Mesendoderm (in vitro differentiated cells): ENCODE data around the gene CHRD. TPM values are rescaled to one million over a fixed set of nuclear protein-coding genes. Genes with fewer than 3 reads are reported as not detected.

Experiments used
- DNase-seq: peaks from one replicate; pipeline ENCODE4 v3.0.0; 2013
- H2AK5ac ChIP-seq: 2 replicates; pipeline ENCODE4 v1.6.1; 2013; ENCODE audit warnings: low read length, inconsistent platforms
- H2BK120ac ChIP-seq: 2 replicates; pipeline ENCODE4 v1.6.1; 2013; ENCODE audit warnings: low read depth, mild to moderate bottlenecking, low read length, moderate library complexity, mixed read lengths
- H2BK15ac ChIP-seq: replicated peaks from 2 replicates; pipeline ENCODE4 v1.6.1; 2013; ENCODE audit warnings: low read depth, mild to moderate bottlenecking, moderate library complexity
- H2BK5ac ChIP-seq: 2 replicates; pipeline ENCODE4 v1.6.1; 2013; ENCODE audit warnings: low read length, inconsistent platforms
- H3K18ac ChIP-seq: 2 replicates; pipeline ENCODE4 v1.6.1; 2013; ENCODE audit warnings: mild to moderate bottlenecking, low read length, mixed read lengths
- H3K23ac ChIP-seq: one replicate; pipeline ENCODE4 v1.6.1; 2013; ENCODE audit warnings: low read length
- H3K27ac ChIP-seq: 2 replicates; pipeline ENCODE4 v1.5.1; 2013; ENCODE audit warnings: low read depth, mild to moderate bottlenecking, inconsistent platforms, low read length, moderate library complexity
- H3K27me3 ChIP-seq: 2 replicates; pipeline ENCODE4 v1.6.1; 2013; ENCODE audit warnings: low read length, control low read depth, mild to moderate bottlenecking, inconsistent platforms; ENCODE audit not compliant: insufficient read depth, poor library complexity
- H3K36me3 ChIP-seq: 2 replicates; pipeline ENCODE4 v1.6.1; 2013; ENCODE audit warnings: low read length, inconsistent platforms; ENCODE audit not compliant: control insufficient read depth, insufficient read depth
- H3K4ac ChIP-seq: one replicate; pipeline ENCODE4 v1.6.1; 2013; ENCODE audit warnings: low read depth, mild to moderate bottlenecking, low read length, moderate library complexity
- H3K4me1 ChIP-seq: 2 replicates; pipeline ENCODE4 v1.6.1; 2013; ENCODE audit warnings: low read depth, low read length, inconsistent platforms; ENCODE audit not compliant: control insufficient read depth
- H3K4me2 ChIP-seq: 2 replicates; pipeline ENCODE4 v1.6.1; 2013; ENCODE audit warnings: low read length
- H3K4me3 ChIP-seq: 2 replicates; pipeline ENCODE4 v1.5.1; 2013; ENCODE audit warnings: mild to moderate bottlenecking, low read length
- H3K56ac ChIP-seq: one replicate; pipeline ENCODE4 v1.6.1; 2013; ENCODE audit warnings: low read length
- H3K79me1 ChIP-seq: 2 replicates; pipeline ENCODE4 v1.6.1; 2013; ENCODE audit warnings: low read length, inconsistent platforms
- H3K79me2 ChIP-seq: 2 replicates; pipeline ENCODE4 v1.6.1; 2013; ENCODE audit warnings: mild to moderate bottlenecking, low read length; ENCODE audit not compliant: control insufficient read depth, insufficient read depth
- H3K9ac ChIP-seq: 2 replicates; pipeline ENCODE4 v1.6.1; 2013; ENCODE audit warnings: low read length, inconsistent platforms
- H4K5ac ChIP-seq: one replicate; pipeline ENCODE4 v1.6.1; 2013; ENCODE audit warnings: low read length
- H4K8ac ChIP-seq: one replicate; pipeline ENCODE4 v1.6.1; 2013; ENCODE audit warnings: low read depth, mild to moderate bottlenecking, control low read depth, low read length, moderate library complexity
- WGBS: extraction: QIAGEN DNeasy Blood & Tissue Kit; methylation state at CpG from one replicate; pipeline ENCODE4 v1.1.7; 2013; ENCODE audit warnings: low lambda C conversion rate, missing lambda C conversion rate; ENCODE audit not compliant: insufficient coverage; ENCODE audit errors: extremely low coverage; 5-methylcytosine and 5-hydroxymethylcytosine counted together
- polyA plus RNA-seq, 2 experiments: library from polyadenylated mRNA; stranded (reverse); fragments of 200-250 nt; gene quantifications; one replicate each; pipeline ENCODE4 v1.2.3, GENCODE V29; 2013

The CHRD gene
- polyA plus RNA-seq (2013, experiment 1 of 2): 0.20 TPM
- 0.14 TPM for polyA plus RNA-seq (2013, experiment 2 of 2)

GRCh38 chr3:184379358-184380184 is at the start of gene CHRD:
Gene CHRD, plus strand, starts transcription at chr3:184380054. Its CDS starts 265 bp downstream, at chr3:184380319.
- no peak within 1 kb of the TSS for H4K5ac ChIP-seq
- peak within 1 kb of the TSS; percentile 74 for H3K56ac ChIP-seq
- no peak within 1 kb of the TSS for H2BK5ac ChIP-seq
- peak within 1 kb of the TSS; percentile 43 for H2AK5ac ChIP-seq
- peak within 1 kb of the TSS; percentile 89 for H3K18ac ChIP-seq
- no peak within 1 kb of the TSS for H3K4ac ChIP-seq
- no peaks in the 10 kb centered on the region for H3K36me3 ChIP-seq
- H3K27me3 ChIP-seq: peaks cover 8% of the 10 kb centered on the region
- no peak within 1 kb of the TSS for H2BK120ac ChIP-seq
- H3K4me1 ChIP-seq: peaks cover 7% of the 10 kb centered on the region
- H3K23ac ChIP-seq: no peak within 1 kb of the TSS
- H3K9ac ChIP-seq: peak within 1 kb of the TSS; percentile 49
- DNase-seq: peak; percentile 30
- H3K4me2 ChIP-seq: peak within 1 kb of the TSS; percentile 92
- H2BK15ac ChIP-seq: no peak within 1 kb of the TSS
- H3K79me2 ChIP-seq: no peaks in the 10 kb centered on the region
- peak within 1 kb of the TSS; percentile 34 for H3K4me3 ChIP-seq
- no peak within 1 kb of the TSS for H3K27ac ChIP-seq
- no CpG with 5 or more reads among the region's 71 CpGs for WGBS
- H4K8ac ChIP-seq: no peak within 1 kb of the TSS
- no peaks in the 10 kb centered on the region for H3K79me1 ChIP-seq

- Histone ChIP-seq H3K9ac (no peak overlapping the region), H4K5ac (no peak overlapping the region), H3K36me3 (peaks cover 30% of the 10 kb centered on the region), H3K18ac (no peak overlapping the region), H3K56ac (no peak overlapping the region), H4K8ac (no peak overlapping the region), H2BK15ac (no peak overlapping the region), H3K27me3 (no peaks in the 10 kb centered on the region), H3K79me2 (peaks cover 1% of the 10 kb centered on the region), H3K4me2 (no peak overlapping the region), H3K4ac (no peak overlapping the region), H2BK120ac (no peak overlapping the region), H2BK5ac (no peak overlapping the region), H2AK5ac (no peak overlapping the region), H3K4me1 (peaks cover 3% of the 10 kb centered on the region), H3K4me3 (no peak overlapping the region), H3K27ac (no peak overlapping the region), H3K79me1 (peaks cover 9% of the 10 kb centered on the region), H3K23ac (no peak overlapping the region)
- no CpG with 5 or more reads among the region's 10 CpGs for WGBS
- DNase-seq: peak; percentile 71
Measured at GRCh38 chr3:184332370-184333090, 47.3 kb upstream of the CHRD start.

DNA sequence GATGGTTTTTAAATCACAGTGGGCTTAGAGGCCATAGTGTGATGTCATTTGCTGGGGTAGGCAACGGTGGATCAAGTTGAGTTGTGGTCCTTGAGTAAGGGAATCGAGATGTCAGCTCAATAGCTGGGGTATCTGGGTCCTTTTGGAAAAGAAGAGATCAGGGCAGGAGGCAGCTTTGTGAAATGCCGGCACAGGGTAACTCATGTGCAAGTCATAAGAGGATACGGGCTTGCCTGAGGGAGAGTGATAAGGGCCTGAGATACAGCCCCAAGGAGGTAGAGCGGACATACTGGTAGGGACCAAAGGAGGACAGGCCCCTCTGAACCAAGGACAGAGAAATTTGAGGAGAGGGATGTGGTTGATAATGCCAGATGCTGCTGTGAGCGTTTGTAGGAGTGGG is 46.7 kb upstream of the CHRD start:
- Histone ChIP-seq H3K27ac (no peak overlapping the region), H3K79me2 (peaks cover 1% of the 10 kb centered on the region), H4K5ac (no peak overlapping the region), H3K36me3 (peaks cover 28% of the 10 kb centered on the region), H3K9ac (no peak overlapping the region), H3K4me3 (no peak overlapping the region), H3K79me1 (peaks cover 9% of the 10 kb centered on the region), H2BK15ac (no peak overlapping the region), H3K4me1 (peaks cover 3% of the 10 kb centered on the region), H3K56ac (no peak overlapping the region), H3K18ac (no peak overlapping the region), H3K27me3 (no peaks in the 10 kb centered on the region), H3K4ac (no peak overlapping the region), H2BK5ac (no peak overlapping the region), H3K4me2 (no peak overlapping the region), H2AK5ac (no peak overlapping the region), H2BK120ac (no peak overlapping the region), H3K23ac (no peak overlapping the region), H4K8ac (no peak overlapping the region)
- WGBS: no CpG with 5 or more reads among the region's 6 CpGs
- no peak for DNase-seq

- Histone ChIP-seq H3K4me1 (peaks cover 3% of the 10 kb centered on the region), H3K4ac (no peak overlapping the region), H3K9ac (no peak overlapping the region), H3K4me3 (no peak overlapping the region), H2BK120ac (no peak overlapping the region), H3K56ac (no peak overlapping the region), H3K36me3 (peaks cover 23% of the 10 kb centered on the region), H4K5ac (no peak overlapping the region), H2BK15ac (no peak overlapping the region), H4K8ac (no peak overlapping the region), H2AK5ac (no peak overlapping the region), H3K27me3 (no peaks in the 10 kb centered on the region), H3K27ac (no peak overlapping the region), H3K18ac (no peak overlapping the region), H2BK5ac (no peak overlapping the region), H3K79me1 (peaks cover 6% of the 10 kb centered on the region), H3K23ac (no peak overlapping the region), H3K4me2 (no peak overlapping the region), H3K79me2 (peaks cover 1% of the 10 kb centered on the region)
- WGBS: no CpG with 5 or more reads among the region's 3 CpGs
- no peak for DNase-seq
Measured at GRCh38 chr3:184333700-184334099, 46.2 kb upstream of the CHRD start.

DNA sequence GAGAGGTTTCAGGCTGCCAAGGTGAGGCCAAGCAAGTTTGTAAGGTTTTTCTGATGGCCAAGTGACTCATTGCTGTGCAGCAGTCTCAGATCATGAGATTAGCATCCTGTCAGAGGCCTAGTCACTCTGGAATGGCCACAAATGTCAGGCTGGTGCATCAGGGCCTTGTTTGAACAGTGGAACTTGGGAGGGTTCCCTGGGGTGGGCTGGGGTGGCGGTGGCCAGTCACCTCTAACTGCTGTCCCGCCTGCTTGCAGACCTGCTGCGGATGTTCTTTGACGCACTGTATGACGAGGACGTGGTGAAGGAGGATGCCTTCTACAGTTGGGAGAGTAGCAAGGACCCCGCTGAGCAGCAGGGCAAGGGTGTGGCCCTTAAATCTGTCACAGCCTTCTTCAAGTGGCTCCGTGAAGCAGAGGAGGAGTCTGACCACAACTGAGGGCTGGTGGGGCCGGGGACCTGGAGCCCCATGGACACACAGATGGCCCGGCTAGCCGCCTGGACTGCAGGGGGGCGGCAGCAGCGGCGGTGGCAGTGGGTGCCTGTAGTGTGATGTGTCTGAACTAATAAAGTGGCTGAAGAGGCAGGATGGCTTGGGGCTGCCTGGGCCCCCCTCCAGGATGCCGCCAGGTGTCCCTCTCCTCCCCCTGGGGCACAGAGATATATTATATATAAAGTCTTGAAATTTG is 45.2 kb upstream of the CHRD start:
- no peaks in the 10 kb centered on the region for H3K27me3 ChIP-seq
- no peak overlapping the region for H3K4ac ChIP-seq
- peak; percentile 34 for DNase-seq
- H3K9ac ChIP-seq: no peak overlapping the region
- no peak overlapping the region for H2BK15ac ChIP-seq
- no peak overlapping the region for H2AK5ac ChIP-seq
- H2BK120ac ChIP-seq: no peak overlapping the region
- no peak overlapping the region for H3K4me2 ChIP-seq
- peaks cover 3% of the 10 kb centered on the region for H3K4me1 ChIP-seq
- H4K5ac ChIP-seq: no peak overlapping the region
- no peak overlapping the region for H3K18ac ChIP-seq
- no CpG with 5 or more reads among the region's 15 CpGs for WGBS
- no peak overlapping the region for H3K27ac ChIP-seq
- H3K79me1 ChIP-seq: peaks cover 3% of the 10 kb centered on the region
- H3K36me3 ChIP-seq: peaks cover 19% of the 10 kb centered on the region
- no peaks in the 10 kb centered on the region for H3K79me2 ChIP-seq
- no peak overlapping the region for H4K8ac ChIP-seq
- H2BK5ac ChIP-seq: no peak overlapping the region
- no peak overlapping the region for H3K56ac ChIP-seq
- H3K23ac ChIP-seq: no peak overlapping the region
- H3K4me3 ChIP-seq: no peak overlapping the region
